Mesendoderm (in vitro differentiated cells): Measurements from ENCODE around the gene FAM174C.

Experiments used
- DNase-seq: peaks from one replicate; pipeline ENCODE4 v3.0.0; 2013
- H2AK5ac ChIP-seq: 2 replicates; pipeline ENCODE4 v1.6.1; 2013; ENCODE audit warnings: low read length, inconsistent platforms
- H2BK120ac ChIP-seq: 2 replicates; pipeline ENCODE4 v1.6.1; 2013; ENCODE audit warnings: low read depth, mild to moderate bottlenecking, low read length, moderate library complexity, mixed read lengths
- H2BK15ac ChIP-seq: replicated peaks from 2 replicates; pipeline ENCODE4 v1.6.1; 2013; ENCODE audit warnings: low read depth, mild to moderate bottlenecking, moderate library complexity
- H2BK5ac ChIP-seq: 2 replicates; pipeline ENCODE4 v1.6.1; 2013; ENCODE audit warnings: low read length, inconsistent platforms
- H3K18ac ChIP-seq: 2 replicates; pipeline ENCODE4 v1.6.1; 2013; ENCODE audit warnings: mild to moderate bottlenecking, low read length, mixed read lengths
- H3K23ac ChIP-seq: one replicate; pipeline ENCODE4 v1.6.1; 2013; ENCODE audit warnings: low read length
- H3K27ac ChIP-seq: 2 replicates; pipeline ENCODE4 v1.5.1; 2013; ENCODE audit warnings: low read depth, mild to moderate bottlenecking, inconsistent platforms, low read length, moderate library complexity
- H3K27me3 ChIP-seq: 2 replicates; pipeline ENCODE4 v1.6.1; 2013; ENCODE audit warnings: low read length, control low read depth, mild to moderate bottlenecking, inconsistent platforms; ENCODE audit not compliant: insufficient read depth, poor library complexity
- H3K36me3 ChIP-seq: 2 replicates; pipeline ENCODE4 v1.6.1; 2013; ENCODE audit warnings: low read length, inconsistent platforms; ENCODE audit not compliant: control insufficient read depth, insufficient read depth
- H3K4ac ChIP-seq: one replicate; pipeline ENCODE4 v1.6.1; 2013; ENCODE audit warnings: low read depth, mild to moderate bottlenecking, low read length, moderate library complexity
- H3K4me1 ChIP-seq: 2 replicates; pipeline ENCODE4 v1.6.1; 2013; ENCODE audit warnings: low read depth, low read length, inconsistent platforms; ENCODE audit not compliant: control insufficient read depth
- H3K4me2 ChIP-seq: 2 replicates; pipeline ENCODE4 v1.6.1; 2013; ENCODE audit warnings: low read length
- H3K4me3 ChIP-seq: 2 replicates; pipeline ENCODE4 v1.5.1; 2013; ENCODE audit warnings: mild to moderate bottlenecking, low read length
- H3K56ac ChIP-seq: one replicate; pipeline ENCODE4 v1.6.1; 2013; ENCODE audit warnings: low read length
- H3K79me1 ChIP-seq: 2 replicates; pipeline ENCODE4 v1.6.1; 2013; ENCODE audit warnings: low read length, inconsistent platforms
- H3K79me2 ChIP-seq: 2 replicates; pipeline ENCODE4 v1.6.1; 2013; ENCODE audit warnings: mild to moderate bottlenecking, low read length; ENCODE audit not compliant: control insufficient read depth, insufficient read depth
- H3K9ac ChIP-seq: 2 replicates; pipeline ENCODE4 v1.6.1; 2013; ENCODE audit warnings: low read length, inconsistent platforms
- H4K5ac ChIP-seq: one replicate; pipeline ENCODE4 v1.6.1; 2013; ENCODE audit warnings: low read length
- H4K8ac ChIP-seq: one replicate; pipeline ENCODE4 v1.6.1; 2013; ENCODE audit warnings: low read depth, mild to moderate bottlenecking, control low read depth, low read length, moderate library complexity
- WGBS: extraction: QIAGEN DNeasy Blood & Tissue Kit; methylation state at CpG from one replicate; pipeline ENCODE4 v1.1.7; 2013; ENCODE audit warnings: low lambda C conversion rate, missing lambda C conversion rate; ENCODE audit not compliant: insufficient coverage; ENCODE audit errors: extremely low coverage; 5-methylcytosine and 5-hydroxymethylcytosine counted together

FAM174C gene

GRCh38 chr19:1307755-1308303, 32.5 kb downstream of the FAM174C start:
- Histone ChIP-seq H2BK15ac (no peak overlapping the region), H3K79me1 (no peaks in the 10 kb centered on the region), H2BK120ac (no peak overlapping the region), H3K4me2 (no peak overlapping the region), H3K18ac (no peak overlapping the region), H3K36me3 (no peaks in the 10 kb centered on the region), H3K4me1 (no peaks in the 10 kb centered on the region), H3K27me3 (no peaks in the 10 kb centered on the region), H2AK5ac (no peak overlapping the region), H3K4me3 (no peak overlapping the region), H3K79me2 (no peaks in the 10 kb centered on the region), H4K8ac (no peak overlapping the region), H3K23ac (no peak overlapping the region), H3K4ac (no peak overlapping the region), H2BK5ac (no peak overlapping the region), H3K9ac (no peak overlapping the region), H4K5ac (no peak overlapping the region), H3K27ac (no peak overlapping the region), H3K56ac (no peak overlapping the region)
- no CpG with 5 or more reads among the region's 20 CpGs for WGBS
- DNase-seq, result no peak

GRCh38 chr19:1308718-1309117, 33.4 kb downstream of the FAM174C start:
- WGBS, result no CpG with 5 or more reads among the region's 11 CpGs

GRCh38 chr19:1309977-1310852, 34.9 kb downstream of the FAM174C start:
- H4K8ac ChIP-seq, result no peak overlapping the region
- no peak overlapping the region for H3K4me3 ChIP-seq
- H3K36me3 ChIP-seq, result no peaks in the 10 kb centered on the region
- H3K27ac ChIP-seq, result no peak overlapping the region
- H3K56ac ChIP-seq, result no peak overlapping the region
- no peak overlapping the region for H3K4me2 ChIP-seq
- H2AK5ac ChIP-seq, result no peak overlapping the region
- no peak overlapping the region for H3K9ac ChIP-seq
- H3K4me1 ChIP-seq, result no peaks in the 10 kb centered on the region
- no peak overlapping the region for H3K18ac ChIP-seq
- H2BK120ac ChIP-seq, result no peak overlapping the region
- no peak overlapping the region for H2BK15ac ChIP-seq
- no peaks in the 10 kb centered on the region for H3K27me3 ChIP-seq
- no peaks in the 10 kb centered on the region for H3K79me2 ChIP-seq
- no peak for DNase-seq
- no peaks in the 10 kb centered on the region for H3K79me1 ChIP-seq
- H3K4ac ChIP-seq, result no peak overlapping the region
- H3K23ac ChIP-seq, result no peak overlapping the region
- no peak overlapping the region for H2BK5ac ChIP-seq
- H4K5ac ChIP-seq, result no peak overlapping the region
- no CpG with 5 or more reads among the region's 28 CpGs for WGBS

More at GRCh38 chr19:1308718-1309117, 33.4 kb downstream of the FAM174C start:
- Histone ChIP-seq H2BK120ac (no peak overlapping the region), H2BK15ac (no peak overlapping the region), H3K18ac (no peak overlapping the region), H3K4me2 (no peak overlapping the region), H3K27me3 (no peaks in the 10 kb centered on the region), H3K79me1 (no peaks in the 10 kb centered on the region), H3K4ac (no peak overlapping the region), H2AK5ac (no peak overlapping the region), H3K79me2 (no peaks in the 10 kb centered on the region), H3K27ac (no peak overlapping the region), H3K56ac (no peak overlapping the region), H3K23ac (no peak overlapping the region), H4K5ac (no peak overlapping the region), H3K4me3 (no peak overlapping the region), H3K36me3 (no peaks in the 10 kb centered on the region), H3K4me1 (no peaks in the 10 kb centered on the region), H2BK5ac (no peak overlapping the region), H4K8ac (no peak overlapping the region), H3K9ac (no peak overlapping the region)
- DNase-seq, result no peak

- Histone ChIP-seq H3K18ac (no peak overlapping the region), H3K27ac (no peak overlapping the region)
These were observed 35.5 kb downstream of the FAM174C start for GRCh38 chr19:1310853-1311180.

GRCh38 chr19:1311543-1312091, 36.3 kb downstream of the FAM174C start:
- Histone ChIP-seq H3K27ac (no peak overlapping the region), H4K8ac (no peak overlapping the region), H2AK5ac (no peak overlapping the region), H3K36me3 (no peaks in the 10 kb centered on the region), H3K27me3 (no peaks in the 10 kb centered on the region), H3K4ac (no peak overlapping the region), H3K79me2 (no peaks in the 10 kb centered on the region), H3K23ac (no peak overlapping the region), H3K79me1 (no peaks in the 10 kb centered on the region), H3K18ac (no peak overlapping the region), H3K56ac (no peak overlapping the region), H3K4me2 (no peak overlapping the region), H3K9ac (no peak overlapping the region), H3K4me3 (no peak overlapping the region), H2BK15ac (no peak overlapping the region), H2BK120ac (no peak overlapping the region), H2BK5ac (no peak overlapping the region), H4K5ac (no peak overlapping the region), H3K4me1 (no peaks in the 10 kb centered on the region)
- no peak for DNase-seq
- WGBS, result no CpG with 5 or more reads among the region's 21 CpGs

More at GRCh38 chr19:1310853-1311180, 35.5 kb downstream of the FAM174C start:
- Histone ChIP-seq H3K79me2 (no peaks in the 10 kb centered on the region), H3K4me1 (no peaks in the 10 kb centered on the region), H3K4ac (no peak overlapping the region), H2BK15ac (no peak overlapping the region), H2BK5ac (no peak overlapping the region), H3K4me2 (no peak overlapping the region), H4K8ac (no peak overlapping the region), H3K79me1 (no peaks in the 10 kb centered on the region), H3K4me3 (no peak overlapping the region), H2BK120ac (no peak overlapping the region), H3K36me3 (no peaks in the 10 kb centered on the region), H4K5ac (no peak overlapping the region), H3K9ac (no peak overlapping the region), H3K23ac (no peak overlapping the region), H2AK5ac (no peak overlapping the region), H3K56ac (no peak overlapping the region), H3K27me3 (no peaks in the 10 kb centered on the region)
- WGBS, result no CpG with 5 or more reads among the region's 18 CpGs
- DNase-seq, result no peak
